ENCODE data around the gene ME1.

- TF ChIP-seq CTCF (IDR thresholded peaks at IDR 0.05) (no peak), REST (IDR thresholded peaks at IDR 0.05) (no peak), ZC3H11A (IDR thresholded peaks at IDR 0.05) (no peak), KDM5A (IDR thresholded peaks at IDR 0.05) (no peak), POLR2A (IDR thresholded peaks at IDR 0.05; ENCODE audit: low read length) (no peak), RCOR1 (IDR thresholded peaks at IDR 0.05; ENCODE audit: low read depth, low read length) (no peak), MAFK (IDR thresholded peaks at IDR 0.05; ENCODE audit: partially characterized antibody) (no peak), CBX2 (IDR thresholded peaks at IDR 0.05; ENCODE audit: borderline replicate concordance, low read depth) (no peak), KDM1A (IDR thresholded peaks at IDR 0.05; ENCODE audit: low read depth) (no peak), POLR2AphosphoS2 (conservative IDR thresholded peaks at IDR 0.05; ENCODE audit: low read length) (no peak), EHMT2 (IDR thresholded peaks at IDR 0.05; ENCODE audit: low read depth) (no peak)
These were observed 116.2 kb downstream of the ME1 start for GRCh38 chr6:83314693-83315092.
